Activated CD4-positive, alpha-beta memory T cell treated with anti-CD3 and anti-CD28 coated beads, Interleukin-2, amount 10 ng/mL, durations not matched to agents 7 days and 5 days (primary cell): ENCODE results near the gene HRH4. TPM values are rescaled to one million over a fixed set of nuclear protein-coding genes. Genes with fewer than 3 reads are reported as not detected.

Experiments used
- CTCF ChIA-PET: fragments of 350-600 bp; sonication (Branson Sonifier 250); formaldehyde crosslinking; loops from one replicate; lab custom pipeline; 2021; ENCODE audit warnings: antibody characterized with exemption, inconsistent platforms; lab: Charles Lee
- POLR2A ChIA-PET: fragments of 350-600 bp; sonication (Branson Sonifier 250); formaldehyde crosslinking; loops from one replicate; lab custom pipeline; 2021; ENCODE audit warnings: antibody characterized with exemption; lab: Charles Lee
- DNase-seq: peaks from one replicate; pipeline ENCODE4 v3.0.0-alpha.2; 2020
- H3K27ac Mint-ChIP-seq: one replicate; pipeline ENCODE4 v1.8.0; 2021; ENCODE audit warnings: mild to moderate bottlenecking, mixed read lengths
- H3K27me3 Mint-ChIP-seq: one replicate; pipeline ENCODE4 v1.8.0; 2021; ENCODE audit warnings: mixed read lengths
- H3K36me3 Mint-ChIP-seq: one replicate; pipeline ENCODE4 v1.8.0; 2021; ENCODE audit warnings: low read depth, mixed read lengths
- H3K4me1 Mint-ChIP-seq: one replicate; pipeline ENCODE4 v1.8.0; 2021; ENCODE audit warnings: mixed read lengths
- H3K4me3 Mint-ChIP-seq: one replicate; pipeline ENCODE4 v1.8.0; 2021; ENCODE audit warnings: mild to moderate bottlenecking, mixed read lengths
- H3K9me3 Mint-ChIP-seq: one replicate; pipeline ENCODE4 v1.8.0; 2021; ENCODE audit warnings: mixed read lengths
- total RNA-seq, 2 experiments: library from RNA; stranded (reverse); gene quantifications; one replicate each; pipeline ENCODE4 v1.2.3, GENCODE V29; 2021

The HRH4 gene
- total RNA-seq, 2 experiments from 2014 or later, result 0.43 to 0.65 TPM

GRCh38 chr18:24497031-24497754 is 36.8 kb downstream of the HRH4 start:
- POLR2A ChIA-PET, result no interaction called here
- Mint-ChIP-seq H3K4me1 (no peaks in the 10 kb centered on the region), H3K4me3 (no peak overlapping the region), H3K27ac (no peak overlapping the region), H3K9me3 (no peaks in the 10 kb centered on the region), H3K36me3 (no peaks in the 10 kb centered on the region), H3K27me3 (peaks cover 34% of the 10 kb centered on the region)
- CTCF ChIA-PET, result no interaction called here
- no peak for DNase-seq

DNA sequence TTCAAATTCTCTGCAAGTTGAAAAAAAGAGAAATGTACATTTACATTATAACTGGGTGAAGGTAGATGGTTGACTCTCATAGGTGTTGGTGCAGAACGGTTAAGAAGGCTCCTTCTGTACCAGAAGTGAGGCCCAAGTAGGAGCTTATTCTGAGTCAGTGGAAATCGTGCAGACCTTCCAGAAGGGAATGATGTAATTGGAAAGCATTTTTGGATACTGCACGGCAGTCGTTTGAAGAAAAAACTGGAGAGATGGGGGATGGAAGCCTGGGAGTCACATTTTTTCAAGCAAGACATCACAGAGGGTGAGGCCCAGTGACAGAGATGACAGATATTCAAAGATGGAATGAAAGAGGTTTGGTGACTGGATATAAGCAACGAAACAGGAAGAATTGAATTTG is 39.4 kb downstream of the HRH4 start:
- no peaks in the 10 kb centered on the region for H3K36me3 Mint-ChIP-seq
- POLR2A ChIA-PET, result no interaction called here
- CTCF ChIA-PET, result interaction anchor here (0.7 kb wide), 1 partner anchor 219 kb away, joined by 5 read pairs; no protein-coding TSS in a partner anchor
- H3K27ac Mint-ChIP-seq, result no peak overlapping the region
- peaks cover 20% of the 10 kb centered on the region for H3K27me3 Mint-ChIP-seq
- no peaks in the 10 kb centered on the region for H3K4me1 Mint-ChIP-seq
- no peaks in the 10 kb centered on the region for H3K9me3 Mint-ChIP-seq
- H3K4me3 Mint-ChIP-seq, result no peak overlapping the region
- DNase-seq, result no peak

- CTCF ChIA-PET, result interaction anchor here (1.2 kb wide), 1 partner anchor 23 kb away, joined by 3 read pairs; no protein-coding TSS in a partner anchor
- no peak overlapping the region for H3K27ac Mint-ChIP-seq
Observed at GRCh38 chr18:24500217-24500616, 39.8 kb downstream of the HRH4 start.

GRCh38 chr18:24500766-24501165 is 40.3 kb downstream of the HRH4 start:
- DNase-seq, result no peak
- H3K4me1 Mint-ChIP-seq, result no peaks in the 10 kb centered on the region
- H3K36me3 Mint-ChIP-seq, result no peaks in the 10 kb centered on the region
- peaks cover 14% of the 10 kb centered on the region for H3K27me3 Mint-ChIP-seq
- no peak overlapping the region for H3K27ac Mint-ChIP-seq
- no peak overlapping the region for H3K4me3 Mint-ChIP-seq
- ChIA-PET POLR2A (no interaction called here), CTCF (interaction anchor here (1.2 kb wide), 1 partner anchor 23 kb away, joined by 3 read pairs; no protein-coding TSS in a partner anchor)
- H3K9me3 Mint-ChIP-seq, result no peaks in the 10 kb centered on the region

More at GRCh38 chr18:24500217-24500616, 39.8 kb downstream of the HRH4 start:
- no peaks in the 10 kb centered on the region for H3K4me1 Mint-ChIP-seq
- DNase-seq, result no peak
- H3K9me3 Mint-ChIP-seq, result no peaks in the 10 kb centered on the region
- H3K27me3 Mint-ChIP-seq, result peaks cover 16% of the 10 kb centered on the region
- H3K36me3 Mint-ChIP-seq, result no peaks in the 10 kb centered on the region
- H3K4me3 Mint-ChIP-seq, result no peak overlapping the region
- POLR2A ChIA-PET, result no interaction called here

DNA sequence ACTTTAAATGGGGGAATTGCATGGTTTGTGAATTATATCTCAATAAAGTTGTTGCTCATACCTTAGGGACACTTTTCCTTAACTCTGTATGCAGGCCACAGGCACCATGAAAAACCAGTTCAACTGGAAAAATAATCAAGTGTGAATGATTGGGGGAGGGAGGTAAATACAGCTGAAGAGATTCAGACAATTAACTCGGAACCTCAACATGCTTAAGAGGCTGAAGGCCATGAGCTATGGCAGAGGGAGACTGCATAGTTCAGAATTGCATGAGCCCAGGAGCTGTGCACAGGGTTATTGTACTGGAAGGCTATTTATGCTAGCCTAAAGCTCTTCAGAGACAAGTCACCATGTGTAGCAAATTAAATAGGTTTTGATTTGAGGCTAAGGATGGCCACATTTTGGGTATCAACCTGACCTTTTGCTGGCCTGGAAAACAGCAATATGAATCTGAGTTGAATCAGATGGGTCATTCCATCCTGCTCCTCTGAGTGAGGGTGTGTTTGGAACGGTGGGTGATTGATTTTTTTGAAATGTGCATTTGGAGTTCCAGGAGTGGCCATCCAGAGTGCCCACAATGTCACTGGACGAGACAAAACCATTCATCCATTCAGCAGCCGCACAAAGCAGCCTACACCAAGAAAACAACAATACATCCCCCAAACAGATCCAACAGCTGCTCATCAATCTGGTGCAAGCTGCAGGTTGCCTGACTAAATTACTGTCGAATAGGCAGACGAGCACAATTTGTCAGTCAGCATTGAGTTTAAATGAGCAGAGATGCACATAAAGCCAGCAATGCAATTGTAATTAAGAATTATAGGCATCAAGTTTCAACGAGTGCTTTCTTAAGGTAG is 42.5 kb downstream of the HRH4 start:
- Mint-ChIP-seq H3K4me3 (no peak overlapping the region), H3K27me3 (peaks cover 4% of the 10 kb centered on the region), H3K36me3 (no peaks in the 10 kb centered on the region), H3K9me3 (no peaks in the 10 kb centered on the region), H3K27ac (no peak overlapping the region), H3K4me1 (no peaks in the 10 kb centered on the region)
- ChIA-PET CTCF (interaction anchor here (0.7 kb wide), 1 partner anchor 14 kb away, joined by 3 read pairs; no protein-coding TSS in a partner anchor), POLR2A (no interaction called here)
- DNase-seq, result no peak

GRCh38 chr18:24504401-24504800 is 44.0 kb downstream of the HRH4 start:
- ChIA-PET POLR2A (no interaction called here), CTCF (interaction anchor here (0.6 to 1.4 kb wide), 2 partner anchors 10 to 21 kb away, joined by 3 to 6 read pairs; no protein-coding TSS in a partner anchor)
- Mint-ChIP-seq H3K4me3 (no peak overlapping the region), H3K27me3 (peaks cover 4% of the 10 kb centered on the region), H3K36me3 (no peaks in the 10 kb centered on the region), H3K9me3 (no peaks in the 10 kb centered on the region), H3K4me1 (no peaks in the 10 kb centered on the region), H3K27ac (no peak overlapping the region)
- no peak for DNase-seq

DNA sequence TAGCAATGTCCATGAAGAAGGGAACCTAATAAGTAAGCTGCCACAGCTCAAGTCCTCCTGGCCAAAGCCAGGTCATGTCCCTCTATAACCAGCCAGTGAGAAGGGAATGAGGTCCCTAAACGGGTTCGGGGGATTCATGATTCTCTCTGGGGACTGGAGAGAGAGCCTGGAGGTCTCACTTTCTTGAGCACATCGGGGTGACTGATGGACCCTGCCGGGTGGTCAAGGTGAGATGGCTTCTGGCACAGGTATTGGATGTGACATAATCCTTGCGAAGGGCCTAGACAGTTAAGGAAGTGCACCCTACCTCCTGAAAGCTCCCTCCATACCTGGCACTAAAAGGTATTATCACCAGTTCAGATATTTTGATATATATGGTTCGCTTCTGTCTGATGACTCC is 45.7 kb downstream of the HRH4 start:
- ChIA-PET CTCF (interaction anchor here (1.0 kb wide), 1 partner anchor 17 kb away, joined by 3 read pairs; no protein-coding TSS in a partner anchor), POLR2A (no interaction called here)
- Mint-ChIP-seq H3K27ac (no peak overlapping the region), H3K4me3 (no peak overlapping the region), H3K9me3 (no peaks in the 10 kb centered on the region), H3K27me3 (peaks cover 1% of the 10 kb centered on the region), H3K4me1 (no peaks in the 10 kb centered on the region), H3K36me3 (no peaks in the 10 kb centered on the region)
- no peak for DNase-seq

DNA sequence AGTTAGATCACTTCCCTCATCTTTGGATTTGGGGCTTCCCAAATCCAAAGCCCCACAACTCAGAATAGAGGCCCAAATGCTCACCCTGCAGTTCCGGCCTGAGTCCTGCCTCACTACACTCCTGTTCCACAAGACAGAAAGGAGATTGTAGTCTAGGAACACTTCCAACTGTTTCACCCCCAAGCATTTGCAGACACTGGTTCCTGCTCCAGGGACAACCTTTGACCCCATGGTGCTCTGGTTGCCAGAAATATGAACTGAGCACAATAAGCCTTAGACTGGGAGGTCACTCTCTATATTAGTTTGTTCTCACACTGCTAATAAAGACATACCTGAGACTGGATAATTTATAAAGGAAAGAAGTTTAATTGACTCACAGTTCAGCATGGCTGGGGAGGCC is 49.0 kb downstream of the HRH4 start:
- POLR2A ChIA-PET, result no interaction called here
- DNase-seq, result no peak
- CTCF ChIA-PET, result no interaction called here
- Mint-ChIP-seq H3K4me1 (no peaks in the 10 kb centered on the region), H3K9me3 (no peaks in the 10 kb centered on the region), H3K27ac (no peak overlapping the region), H3K27me3 (no peaks in the 10 kb centered on the region), H3K36me3 (no peaks in the 10 kb centered on the region), H3K4me3 (no peak overlapping the region)

DNA sequence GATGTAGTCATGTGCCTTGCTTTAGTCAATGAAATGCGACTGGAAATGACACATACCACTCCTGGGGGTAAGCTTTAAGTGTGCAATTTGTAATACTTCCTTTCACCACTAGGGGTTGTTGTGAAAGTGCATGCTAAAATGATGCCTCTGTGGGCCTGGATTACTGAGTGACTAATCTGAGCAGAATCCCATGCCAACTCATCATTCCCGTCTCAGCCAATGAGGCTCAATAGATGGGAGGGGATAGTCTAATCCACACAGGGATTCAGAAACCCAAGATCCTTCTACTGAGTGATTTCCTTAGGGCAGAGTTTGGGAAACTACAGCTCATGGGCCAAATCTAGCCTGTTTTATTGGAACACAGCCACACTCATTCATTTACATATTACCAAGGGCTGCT is 54.0 kb downstream of the HRH4 start:
- H3K4me1 Mint-ChIP-seq, result no peaks in the 10 kb centered on the region
- CTCF ChIA-PET, result interaction anchor here (0.5 to 1.8 kb wide), 13 partner anchors 9 to 801 kb away, joined by 3 to 10 read pairs (median 4); no protein-coding TSS in a partner anchor
- POLR2A ChIA-PET, result no interaction called here
- H3K4me3 Mint-ChIP-seq, result no peak overlapping the region
- DNase-seq, result no peak
- no peaks in the 10 kb centered on the region for H3K36me3 Mint-ChIP-seq
- H3K27me3 Mint-ChIP-seq, result peaks cover 4% of the 10 kb centered on the region
- no peaks in the 10 kb centered on the region for H3K9me3 Mint-ChIP-seq
- H3K27ac Mint-ChIP-seq, result no peak overlapping the region

- CTCF ChIA-PET, result interaction anchor here (1.0 kb wide), 1 partner anchor 28 kb away, joined by 3 read pairs; no protein-coding TSS in a partner anchor
- H3K4me1 Mint-ChIP-seq, result no peaks in the 10 kb centered on the region
- H3K9me3 Mint-ChIP-seq, result no peaks in the 10 kb centered on the region
Observed at GRCh38 chr18:24515721-24516120, 55.3 kb downstream of the HRH4 start.

GRCh38 chr18:24516261-24516660 is 55.8 kb downstream of the HRH4 start:
- ChIA-PET POLR2A (no interaction called here), CTCF (interaction anchor here (1.0 kb wide), 1 partner anchor 29 kb away, joined by 3 read pairs; no protein-coding TSS in a partner anchor)
- Mint-ChIP-seq H3K27ac (no peak overlapping the region), H3K36me3 (no peaks in the 10 kb centered on the region), H3K4me1 (no peaks in the 10 kb centered on the region), H3K4me3 (no peak overlapping the region), H3K27me3 (peaks cover 5% of the 10 kb centered on the region), H3K9me3 (no peaks in the 10 kb centered on the region)
- DNase-seq, result no peak

More at GRCh38 chr18:24515721-24516120, 55.3 kb downstream of the HRH4 start:
- POLR2A ChIA-PET, result no interaction called here
- Mint-ChIP-seq H3K27me3 (peaks cover 5% of the 10 kb centered on the region), H3K4me3 (no peak overlapping the region), H3K36me3 (no peaks in the 10 kb centered on the region), H3K27ac (no peak overlapping the region)
- no peak for DNase-seq

DNA sequence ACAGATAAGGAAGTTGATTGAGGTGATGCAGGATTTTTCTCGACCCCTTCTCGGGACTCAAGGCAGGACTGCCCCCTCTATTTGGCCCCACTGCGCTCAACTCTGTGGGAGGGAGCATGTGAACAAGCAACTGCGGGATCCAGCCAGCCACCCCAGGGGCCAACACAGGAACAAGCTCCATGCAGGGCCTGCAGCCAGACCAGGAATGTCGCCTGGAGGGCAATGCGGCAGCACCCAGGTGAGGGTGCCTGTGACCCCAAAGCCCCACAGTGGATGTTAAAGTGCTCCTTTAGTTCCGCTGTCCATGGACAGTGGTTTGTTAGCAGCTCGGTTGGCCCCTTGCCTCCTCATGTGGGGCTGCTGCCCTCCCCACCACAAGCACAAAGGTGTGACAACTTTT is 57.1 kb downstream of the HRH4 start:
- Mint-ChIP-seq H3K4me3 (no peak overlapping the region), H3K4me1 (no peaks in the 10 kb centered on the region), H3K9me3 (no peaks in the 10 kb centered on the region), H3K36me3 (no peaks in the 10 kb centered on the region), H3K27me3 (peaks cover 5% of the 10 kb centered on the region), H3K27ac (no peak overlapping the region)
- DNase-seq, result no peak
- CTCF ChIA-PET, result no interaction called here
- POLR2A ChIA-PET, result no interaction called here

- Mint-ChIP-seq H3K27me3 (peaks cover 5% of the 10 kb centered on the region), H3K4me1 (no peaks in the 10 kb centered on the region), H3K9me3 (no peaks in the 10 kb centered on the region), H3K36me3 (no peaks in the 10 kb centered on the region), H3K27ac (no peak overlapping the region), H3K4me3 (no peak overlapping the region)
- CTCF ChIA-PET, result no interaction called here
- DNase-seq, result no peak
- POLR2A ChIA-PET, result no interaction called here
Observed at GRCh38 chr18:24518596-24518995, 58.2 kb downstream of the HRH4 start.
